CD4-positive, alpha-beta T cell treated with Interleukin-12 subunit alpha and Interleukin-12 subunit beta, for 1 hour (primary cell): ENCODE results near the gene TEX55.
"Not testable (repeated sequence)": the region's sequence is repeated elsewhere in the genome, so short reads cannot be mapped to it uniquely, and the experiment has no call there.

ENCODE experiments used
- DNase-seq: peaks from one replicate; pipeline ENCODE4 v3.0.0-alpha.2; 2020

TEX55 gene

GRCh38 chr3:119145500-119146167 is at the start of gene TEX55:
TEX55 (plus strand) TSS chr3:119146165; CDS start chr3:119146190, 25 bp downstream.
- DNase-seq = peak; percentile 15

DNA sequence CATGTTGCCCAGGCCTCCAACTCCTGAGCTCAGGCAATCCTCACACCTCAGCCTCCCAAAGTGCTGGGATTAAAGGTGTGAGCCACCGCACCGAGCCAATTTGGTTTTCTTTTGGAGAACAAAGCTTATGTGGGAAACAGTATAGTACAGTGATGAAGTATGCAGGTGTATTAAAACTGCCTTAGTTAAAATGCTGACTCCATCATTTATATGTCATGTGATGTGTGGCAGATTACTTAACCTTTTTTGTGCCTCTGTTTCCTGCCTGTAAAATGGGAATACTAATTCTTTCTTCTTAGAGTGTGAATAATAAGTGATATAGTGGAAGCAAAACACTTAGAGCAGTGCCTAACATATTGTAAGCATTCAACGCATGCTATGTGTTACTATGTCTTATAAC is 48.0 kb upstream of the TEX55 start:
- no peak for DNase-seq

DNA sequence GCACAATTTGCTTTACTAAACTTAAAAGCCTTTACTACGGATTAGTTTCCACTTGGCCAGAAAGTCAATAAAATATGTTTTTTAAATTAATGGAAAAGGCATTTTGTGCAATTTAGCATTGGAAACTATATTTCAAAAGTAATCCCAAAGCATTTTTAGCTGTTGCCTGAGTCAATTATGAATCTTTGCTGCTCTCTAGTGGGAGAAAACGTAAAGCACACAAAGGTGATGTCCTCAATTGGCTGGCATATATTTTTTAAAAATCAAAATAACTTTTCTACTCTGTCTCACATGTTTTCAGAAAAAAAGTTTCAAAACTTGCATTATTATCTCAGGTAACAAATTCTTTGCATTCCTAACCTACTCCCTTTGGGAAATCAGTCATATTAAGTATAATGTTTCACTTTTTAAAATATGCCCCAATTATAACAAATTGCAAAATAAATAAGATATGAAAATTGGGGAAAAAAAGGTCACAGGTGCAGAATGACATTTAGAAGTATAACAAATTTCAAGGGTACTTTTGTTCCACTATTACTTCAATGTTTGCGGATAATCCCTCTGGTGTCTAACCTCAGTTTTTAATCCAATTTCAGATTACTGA is 47.2 kb upstream of the TEX55 start:
- DNase-seq = peak; percentile 54

DNA sequence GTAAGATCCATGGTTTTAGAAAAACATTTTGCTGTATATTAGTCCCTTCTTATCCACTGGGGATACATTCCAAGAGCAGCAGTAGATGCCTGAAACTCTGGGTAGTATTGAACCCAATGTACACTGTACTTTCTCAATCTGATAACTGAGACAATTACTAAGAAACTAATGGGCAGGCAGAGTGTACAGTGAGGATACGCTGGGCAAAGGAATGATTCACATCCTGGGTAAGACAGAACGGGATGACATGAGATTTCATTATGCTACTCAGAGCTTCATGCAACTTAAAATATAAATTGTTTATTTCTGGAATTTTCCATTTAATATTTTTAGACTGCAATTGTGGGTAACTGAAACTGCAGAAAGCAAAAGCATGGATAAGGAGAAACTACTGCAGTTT is 46.2 kb upstream of the TEX55 start:
- DNase-seq = no peak

DNA sequence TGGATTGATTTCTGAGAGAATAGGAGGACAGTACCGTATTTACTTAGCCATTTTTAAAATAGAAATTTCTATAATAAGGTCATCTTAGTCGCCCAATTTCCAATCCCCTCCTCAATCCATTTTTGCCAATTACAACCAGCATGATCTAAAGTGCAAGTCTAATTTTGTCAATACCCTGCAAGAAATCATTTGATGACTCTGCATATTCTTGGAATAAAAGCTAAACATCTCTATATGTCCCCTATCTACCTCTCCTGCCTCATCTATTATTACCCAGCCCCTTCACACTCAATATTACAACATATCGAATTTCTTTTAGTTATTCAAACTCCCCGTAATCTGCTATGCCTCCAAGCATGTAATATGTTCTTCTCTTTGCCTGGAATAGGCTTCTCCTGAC is 41.9 kb upstream of the TEX55 start:
- DNase-seq = no peak

DNA sequence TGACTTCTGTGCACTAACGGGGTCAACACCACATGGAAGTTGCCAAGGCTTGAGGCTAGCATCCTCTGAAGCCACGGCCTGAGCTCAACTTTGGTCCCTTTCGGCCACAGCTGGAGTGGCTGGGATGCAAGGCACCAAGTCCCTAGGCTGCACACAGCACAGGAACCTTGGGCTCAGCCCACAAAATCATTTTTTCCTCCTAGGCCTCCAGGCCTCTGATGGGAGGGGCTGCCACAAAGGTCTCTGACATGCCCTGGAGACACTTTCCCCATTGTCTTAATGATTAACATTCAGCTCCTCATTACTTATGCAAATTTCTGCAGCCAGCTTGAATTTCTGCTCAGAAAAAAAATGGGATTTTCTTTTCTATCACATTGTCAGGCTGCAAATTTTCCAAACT is 27.6 kb upstream of the TEX55 start:
- not testable (repeated sequence) for DNase-seq

- DNase-seq = no peak
Observed at GRCh38 chr3:119120480-119120879, 25.5 kb upstream of the TEX55 start.

DNA sequence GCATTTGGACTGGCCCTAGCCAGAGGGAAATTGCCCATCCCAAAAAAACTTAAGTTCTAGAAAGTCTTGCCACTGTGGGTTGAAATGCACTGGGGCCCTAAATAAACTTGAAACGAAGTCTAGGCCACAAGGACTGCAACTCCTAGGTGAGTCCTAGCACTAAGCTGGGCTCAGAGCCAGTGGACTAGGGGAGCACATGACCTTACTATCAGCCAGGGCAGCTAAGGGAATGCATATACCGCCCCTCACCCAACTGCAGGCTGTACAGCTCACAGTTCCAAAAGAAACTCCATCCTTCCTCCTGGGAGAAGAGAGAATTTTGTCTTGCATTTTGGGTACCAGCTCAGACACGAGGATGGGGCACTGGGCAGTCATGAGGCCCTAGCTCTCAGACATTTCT is 23.6 kb upstream of the TEX55 start:
- no peak for DNase-seq

GRCh38 chr3:119125342-119125741 is 20.6 kb upstream of the TEX55 start:
- no peak for DNase-seq

- no peak for DNase-seq
Observed at GRCh38 chr3:119125742-119126504, 20.0 kb upstream of the TEX55 start.

DNA sequence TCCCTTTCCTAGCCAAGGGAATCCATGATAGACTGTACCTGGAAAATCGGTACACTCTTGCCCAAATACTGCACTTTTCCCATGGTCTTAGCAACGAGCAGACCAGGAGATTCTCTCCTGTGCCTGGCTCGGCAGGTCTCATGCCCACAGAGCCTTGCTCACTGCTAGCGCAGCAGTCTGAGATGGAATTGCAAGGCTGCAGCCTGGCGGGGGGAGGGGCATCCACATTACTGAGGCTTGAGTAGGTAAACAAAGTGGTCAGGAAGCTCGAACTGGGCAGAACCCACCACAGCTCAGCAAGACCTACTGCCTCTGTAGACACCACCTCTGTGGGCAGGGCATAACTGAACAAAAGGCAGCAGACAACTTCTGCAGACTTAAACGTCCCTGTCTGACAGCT is 15.7 kb upstream of the TEX55 start:
- not testable (repeated sequence) for DNase-seq

DNA sequence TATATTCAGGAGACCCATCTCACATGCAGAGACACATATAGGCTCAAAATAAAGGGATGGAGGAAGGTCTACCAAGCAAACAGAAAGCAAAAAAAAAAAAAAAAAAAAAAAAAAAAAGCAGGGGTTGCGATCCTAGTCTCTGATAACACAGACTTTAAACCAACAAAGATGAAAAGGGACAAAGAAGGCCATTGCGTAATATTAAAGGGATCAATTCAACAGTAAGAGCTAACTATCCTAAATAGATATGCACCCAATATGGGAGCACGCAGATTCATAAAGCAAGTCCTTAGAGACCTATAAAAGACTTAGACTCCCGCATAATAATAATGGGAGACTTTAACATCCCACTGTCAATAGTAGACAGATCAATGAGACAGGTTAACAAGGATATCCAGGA is 13.7 kb upstream of the TEX55 start:
- not testable (repeated sequence) for DNase-seq

DNA sequence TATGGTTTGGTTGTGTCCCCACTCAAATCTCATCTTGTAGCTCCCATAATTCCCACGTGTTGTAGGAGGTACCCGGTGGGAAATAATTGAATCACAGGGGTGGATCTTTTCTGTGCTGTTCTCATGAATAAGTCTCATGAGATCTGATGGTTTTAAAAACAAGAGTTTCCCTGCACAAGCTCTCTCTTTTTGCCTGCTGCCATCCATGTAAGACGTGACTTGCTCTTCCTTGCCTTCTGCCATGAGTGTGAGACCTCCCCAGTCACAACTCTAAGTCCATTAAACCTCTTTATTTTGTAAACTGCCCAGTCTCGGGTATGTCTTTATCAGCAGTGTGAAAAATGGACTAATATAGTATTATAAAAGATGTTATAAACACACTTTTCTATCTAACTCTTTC is 6.6 kb upstream of the TEX55 start:
- DNase-seq = not testable (repeated sequence)

DNA sequence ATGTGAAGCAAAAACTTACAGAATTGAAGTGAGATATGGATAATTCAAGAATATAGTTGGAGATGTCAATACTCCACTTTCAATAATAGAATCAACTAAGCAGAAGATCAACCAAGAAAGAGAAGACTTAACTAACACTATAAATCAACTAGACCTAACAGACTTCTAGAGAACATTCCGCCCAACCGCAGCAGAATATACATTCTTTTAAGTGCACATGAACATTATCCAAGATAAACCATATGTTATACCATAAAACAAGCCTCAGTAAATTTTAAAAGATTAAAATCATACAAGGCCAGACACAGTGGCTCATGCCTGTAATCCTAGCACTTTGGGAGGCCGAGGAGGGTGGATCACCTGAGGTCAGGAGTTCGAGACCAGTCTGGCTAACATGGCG is 5.5 kb upstream of the TEX55 start:
- DNase-seq = no peak

DNA sequence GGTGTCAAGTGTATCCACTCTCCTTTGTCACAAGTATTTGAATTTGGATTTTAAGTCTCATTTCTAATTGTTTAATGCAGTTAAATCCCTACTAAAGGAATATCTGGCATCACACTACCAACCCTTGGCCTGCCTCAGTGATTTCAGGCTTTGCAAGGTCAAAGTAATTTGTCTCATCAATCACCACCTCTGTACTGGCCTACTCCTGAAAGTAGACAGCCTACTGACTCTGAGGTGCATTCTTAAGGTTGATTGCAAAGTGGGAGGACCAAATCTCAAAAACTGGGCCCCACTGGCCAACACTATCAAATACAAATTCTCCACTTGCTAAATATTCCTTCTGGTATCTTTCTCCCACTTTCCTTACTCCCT is 851 bp upstream of the TEX55 start:
- DNase-seq = no peak

DNA sequence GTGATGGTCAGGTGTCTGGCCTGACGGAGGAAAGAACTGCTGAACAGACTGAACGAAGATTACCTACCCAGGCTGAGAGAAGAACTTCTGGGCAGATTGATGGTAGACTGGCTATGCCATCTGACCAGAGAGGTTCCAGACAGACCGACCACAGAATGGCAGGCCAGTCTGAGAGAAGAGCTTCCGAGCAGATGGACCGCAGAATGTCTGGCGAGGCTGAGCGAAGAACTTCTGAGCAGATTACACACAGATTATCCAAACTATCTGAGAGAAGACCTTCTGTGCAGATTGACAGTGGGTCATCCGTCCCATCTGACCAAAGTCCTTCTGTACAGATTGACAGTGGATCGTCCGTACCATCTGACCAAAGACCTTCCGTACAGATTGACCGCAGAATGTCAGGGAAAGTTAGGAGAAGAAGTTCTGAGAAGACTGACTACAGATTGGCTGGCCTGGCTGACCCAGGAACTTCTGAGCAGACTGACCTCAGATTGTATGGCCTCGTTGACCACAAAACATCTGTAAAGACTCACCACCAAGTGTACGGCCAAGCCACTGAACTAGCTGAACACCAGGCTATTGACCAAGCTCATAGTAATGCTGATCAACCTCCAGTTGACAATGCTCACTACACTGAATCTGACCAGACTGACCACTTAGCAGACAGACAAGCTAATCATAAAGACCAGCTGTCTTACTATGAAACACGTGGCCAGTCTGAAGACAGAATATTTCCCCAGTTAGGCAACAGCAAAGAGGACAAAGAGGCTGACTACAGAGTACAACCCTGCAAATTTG is 812 bp downstream of the TEX55 start:
- no peak for DNase-seq

GRCh38 chr3:119147494-119147893 is 1.5 kb downstream of the TEX55 start:
- DNase-seq = no peak

- no peak for DNase-seq
Observed at GRCh38 chr3:119148493-119149180, 2.7 kb downstream of the TEX55 start.

GRCh38 chr3:119149484-119149883 is 3.5 kb downstream of the TEX55 start:
- DNase-seq = no peak

DNA sequence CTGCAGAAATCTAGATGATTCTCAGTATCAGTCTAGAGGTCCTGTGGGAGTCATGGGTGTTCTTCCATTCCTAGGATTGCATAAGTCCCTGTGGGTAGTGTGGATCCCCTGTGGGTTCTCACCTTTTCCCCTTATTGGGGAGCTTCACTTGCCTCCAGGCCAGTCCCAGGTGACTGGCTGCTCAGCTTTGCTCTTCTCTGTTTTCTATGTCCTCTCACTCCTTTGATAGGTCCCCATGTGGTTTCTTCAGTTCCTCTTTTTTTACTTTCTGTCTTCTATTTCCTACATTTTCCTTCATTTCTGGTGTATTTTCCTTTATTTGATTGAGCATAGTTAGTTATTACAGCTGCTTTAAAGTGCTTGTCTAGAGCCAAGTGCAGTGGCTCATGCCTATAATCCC is 10.9 kb downstream of the TEX55 start:
- no peak for DNase-seq

GRCh38 chr3:119157971-119158370 is 12.0 kb downstream of the TEX55 start:
- no peak for DNase-seq

DNA sequence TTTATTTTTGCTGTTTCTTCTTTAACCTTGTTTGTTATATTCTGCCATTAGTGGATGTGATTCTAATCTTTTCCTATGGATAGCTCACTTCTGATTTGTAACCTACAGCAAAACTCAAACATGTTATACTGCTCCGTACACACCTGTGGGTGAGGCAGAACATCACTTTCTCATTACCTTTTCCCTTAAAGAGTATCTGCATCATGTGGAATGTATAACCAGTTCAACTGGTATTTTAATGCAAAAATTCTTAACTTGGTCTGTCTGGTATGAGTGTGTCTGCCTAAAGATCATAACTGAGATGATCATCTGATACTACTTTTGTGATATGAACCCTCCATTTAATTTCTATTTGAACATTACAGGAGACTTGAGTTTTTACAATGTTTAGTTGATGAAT is 14.4 kb downstream of the TEX55 start:
- DNase-seq = no peak

- no peak for DNase-seq
Observed at GRCh38 chr3:119160815-119161214, 14.8 kb downstream of the TEX55 start.
